ENCODE results near the gene MCU. TPM values are rescaled to one million over a fixed set of nuclear protein-coding genes. Genes with fewer than 3 reads are reported as not detected.
"Not testable (repeated sequence)": the region's sequence is repeated elsewhere in the genome, so short reads cannot be mapped to it uniquely, and the experiment has no call there.

The MCU gene
- total RNA-seq, 2 donors from 2014 or later, result 7.9 to 17.1 TPM

DNA sequence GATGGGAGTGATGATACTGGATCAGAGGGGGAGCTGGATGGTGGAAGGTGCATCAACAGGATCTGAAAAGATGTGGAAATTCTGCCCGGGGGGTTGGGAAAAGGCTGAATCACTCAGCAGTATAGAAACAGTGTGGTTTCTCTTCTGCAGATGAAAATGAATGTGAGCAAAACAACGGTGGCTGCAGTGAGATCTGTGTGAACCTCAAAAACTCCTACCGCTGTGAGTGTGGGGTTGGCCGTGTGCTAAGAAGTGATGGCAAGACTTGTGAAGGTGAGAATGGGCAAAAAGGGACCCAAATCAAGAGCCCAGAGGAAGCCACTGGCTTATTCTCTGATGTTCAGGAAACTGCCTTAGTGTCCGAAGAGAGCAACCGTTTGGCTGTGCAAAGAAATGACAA, 214.5 kb downstream of the MCU start:
- ATAC-seq (no peak), DNase-seq (no peak)
- Histone ChIP-seq H3K4me1 (no peaks in the 10 kb centered on the region), H3K4me3 (no peak overlapping the region), H3K9me3 (no peaks in the 10 kb centered on the region), H3K36me3 (replicated peaks in 1 of 2; ENCODE audit: insufficient read depth in 1 of 2, low read depth in 2 of 2) (no peaks in the 10 kb centered on the region), H3K27me3 (no peaks in the 10 kb centered on the region), H3K27ac (no peak overlapping the region)
- TF ChIP-seq, protein P1, sequence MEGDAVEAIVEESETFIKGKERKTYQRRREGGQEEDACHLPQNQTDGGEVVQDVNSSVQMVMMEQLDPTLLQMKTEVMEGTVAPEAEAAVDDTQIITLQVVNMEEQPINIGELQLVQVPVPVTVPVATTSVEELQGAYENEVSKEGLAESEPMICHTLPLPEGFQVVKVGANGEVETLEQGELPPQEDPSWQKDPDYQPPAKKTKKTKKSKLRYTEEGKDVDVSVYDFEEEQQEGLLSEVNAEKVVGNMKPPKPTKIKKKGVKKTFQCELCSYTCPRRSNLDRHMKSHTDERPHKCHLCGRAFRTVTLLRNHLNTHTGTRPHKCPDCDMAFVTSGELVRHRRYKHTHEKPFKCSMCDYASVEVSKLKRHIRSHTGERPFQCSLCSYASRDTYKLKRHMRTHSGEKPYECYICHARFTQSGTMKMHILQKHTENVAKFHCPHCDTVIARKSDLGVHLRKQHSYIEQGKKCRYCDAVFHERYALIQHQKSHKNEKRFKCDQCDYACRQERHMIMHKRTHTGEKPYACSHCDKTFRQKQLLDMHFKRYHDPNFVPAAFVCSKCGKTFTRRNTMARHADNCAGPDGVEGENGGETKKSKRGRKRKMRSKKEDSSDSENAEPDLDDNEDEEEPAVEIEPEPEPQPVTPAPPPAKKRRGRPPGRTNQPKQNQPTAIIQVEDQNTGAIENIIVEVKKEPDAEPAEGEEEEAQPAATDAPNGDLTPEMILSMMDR (IDR thresholded peaks at IDR 0.05), result no peak
- TF ChIP-seq POLR2A (IDR thresholded peaks at IDR 0.05), result no peak
- WGBS, 2 donors, result 76 to 79% methylated on average over 6 of the region's 6 CpGs
- intact Hi-C loops (cut with DNase I), result no loop called here

DNA sequence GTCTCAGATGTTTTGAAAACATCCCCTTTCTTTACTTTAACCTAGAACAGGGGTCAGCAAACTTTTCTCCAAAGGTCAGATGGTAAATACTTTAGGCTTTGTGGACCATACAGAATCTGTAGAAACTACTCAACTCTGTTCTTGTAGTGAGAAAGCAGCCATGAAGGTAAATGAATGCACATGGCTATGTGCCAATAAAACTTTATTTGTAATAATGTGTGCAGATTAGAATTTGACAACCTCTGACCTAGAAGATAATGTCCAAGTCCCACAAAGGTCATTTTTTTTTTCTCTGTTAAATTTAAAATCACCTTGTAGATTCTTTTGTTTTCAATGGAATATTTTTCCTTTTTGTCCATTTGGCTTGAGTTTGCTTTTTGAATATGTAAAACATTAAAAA, 218.8 kb downstream of the MCU start:
- H3K27me3 ChIP-seq, result no peaks in the 10 kb centered on the region
- H3K4me1 ChIP-seq, result no peaks in the 10 kb centered on the region
- no peaks in the 10 kb centered on the region for H3K36me3 ChIP-seq (replicated peaks in 1 of 2; ENCODE audit: insufficient read depth in 1 of 2, low read depth in 2 of 2)
- no peak for DNase-seq
- intact Hi-C loops (cut with DNase I), result no loop called here
- H3K4me3 ChIP-seq, result no peak overlapping the region
- no peak for ATAC-seq
- TF ChIP-seq POLR2A (IDR thresholded peaks at IDR 0.05), result no peak
- TF ChIP-seq, protein P1 (IDR thresholded peaks at IDR 0.05), result no peak
- no peak overlapping the region for H3K27ac ChIP-seq
- H3K9me3 ChIP-seq, result no peaks in the 10 kb centered on the region

DNA sequence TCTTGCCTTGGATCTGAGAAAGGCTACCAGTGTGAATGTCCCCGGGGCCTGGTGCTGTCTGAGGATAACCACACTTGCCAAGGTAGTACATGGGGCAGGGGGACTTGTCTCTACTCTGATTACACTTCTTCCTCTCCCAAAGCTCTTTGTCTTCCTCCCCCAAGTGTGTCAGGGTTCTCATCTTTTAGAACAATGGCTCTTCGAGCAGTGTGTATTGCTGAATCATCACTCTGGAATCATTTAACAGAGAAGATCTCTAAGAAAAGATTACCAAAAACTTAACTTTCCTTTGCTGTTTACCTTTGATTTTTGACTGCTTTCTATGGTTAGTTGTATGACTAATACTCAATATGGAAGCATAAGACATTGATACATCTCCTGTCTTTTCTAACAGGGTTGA, 219.8 kb downstream of the MCU start:
- Histone ChIP-seq H3K4me3 (no peak overlapping the region), H3K9me3 (no peaks in the 10 kb centered on the region), H3K36me3 (replicated peaks in 1 of 2; ENCODE audit: insufficient read depth in 1 of 2, low read depth in 2 of 2) (no peaks in the 10 kb centered on the region), H3K27me3 (no peaks in the 10 kb centered on the region), H3K4me1 (no peaks in the 10 kb centered on the region), H3K27ac (no peak overlapping the region)
- 92 to 95% methylated on average over 2 of the region's 2 CpGs for WGBS, 2 donors
- intact Hi-C loops (cut with DNase I), result no loop called here
- TF ChIP-seq, protein P1 (IDR thresholded peaks at IDR 0.05), result no peak
- no peak for TF ChIP-seq POLR2A (IDR thresholded peaks at IDR 0.05)
- DNase-seq, result no peak
- ATAC-seq, result no peak

DNA sequence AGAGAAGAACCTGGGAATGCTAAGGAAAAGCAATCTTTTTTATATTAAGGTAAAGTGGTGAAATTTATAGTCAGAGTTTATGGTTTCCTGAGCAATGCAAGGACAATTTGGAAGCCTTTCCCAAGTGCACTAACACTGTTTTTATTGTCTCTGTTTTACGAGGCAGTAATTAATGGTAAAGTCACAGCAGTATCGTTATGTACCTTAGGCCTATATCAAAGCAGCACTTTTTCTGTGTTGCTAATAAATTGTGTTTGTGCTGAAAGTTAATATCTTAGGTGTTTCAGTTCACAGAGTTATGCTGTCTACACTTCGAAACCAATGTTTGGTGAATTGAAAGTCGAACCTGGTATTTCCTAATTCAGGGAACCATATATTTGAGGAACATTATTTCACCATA, 220.8 kb downstream of the MCU start:
- Histone ChIP-seq H3K4me3 (no peak overlapping the region), H3K9me3 (no peaks in the 10 kb centered on the region), H3K27ac (no peak overlapping the region), H3K4me1 (no peaks in the 10 kb centered on the region), H3K27me3 (no peaks in the 10 kb centered on the region), H3K36me3 (replicated peaks in 1 of 2; ENCODE audit: insufficient read depth in 1 of 2, low read depth in 2 of 2) (no peaks in the 10 kb centered on the region)
- WGBS, 2 donors, result 81 to 87% methylated on average over 4 of the region's 4 CpGs
- ATAC-seq (no peak), DNase-seq (no peak)
- intact Hi-C loops (cut with DNase I), result no loop called here
- no peak for TF ChIP-seq POLR2A (IDR thresholded peaks at IDR 0.05)
- TF ChIP-seq, protein P1 (IDR thresholded peaks at IDR 0.05), result no peak

DNA sequence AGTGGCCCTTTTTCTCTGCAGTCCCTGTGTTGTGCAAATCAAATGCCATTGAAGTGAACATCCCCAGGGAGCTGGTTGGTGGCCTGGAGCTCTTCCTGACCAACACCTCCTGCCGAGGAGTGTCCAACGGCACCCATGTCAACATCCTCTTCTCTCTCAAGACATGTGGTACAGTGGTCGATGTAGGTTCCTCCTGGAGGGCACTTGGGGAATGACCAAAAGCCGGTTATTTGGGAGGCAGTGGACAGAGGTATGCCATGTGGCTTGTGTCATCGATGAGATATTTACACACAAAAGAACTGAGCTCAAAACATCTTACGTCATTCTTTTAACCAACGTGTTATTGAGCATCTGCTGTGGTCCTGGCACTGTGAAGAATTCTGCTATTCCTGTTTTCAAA, 221.3 kb downstream of the MCU start:
- intact Hi-C loops (cut with DNase I), result no loop called here
- Histone ChIP-seq H3K4me3 (no peak overlapping the region), H3K4me1 (no peaks in the 10 kb centered on the region), H3K27ac (no peak overlapping the region), H3K36me3 (replicated peaks in 1 of 2; ENCODE audit: insufficient read depth in 1 of 2, low read depth in 2 of 2) (no peaks in the 10 kb centered on the region), H3K27me3 (no peaks in the 10 kb centered on the region), H3K9me3 (no peaks in the 10 kb centered on the region)
- TF ChIP-seq, protein P1 (IDR thresholded peaks at IDR 0.05), result no peak
- TF ChIP-seq POLR2A (IDR thresholded peaks at IDR 0.05), result no peak
- no peak for ATAC-seq
- 68 to 75% methylated on average over 7 of the region's 7 CpGs for WGBS, 2 donors
- DNase-seq, result no peak

DNA sequence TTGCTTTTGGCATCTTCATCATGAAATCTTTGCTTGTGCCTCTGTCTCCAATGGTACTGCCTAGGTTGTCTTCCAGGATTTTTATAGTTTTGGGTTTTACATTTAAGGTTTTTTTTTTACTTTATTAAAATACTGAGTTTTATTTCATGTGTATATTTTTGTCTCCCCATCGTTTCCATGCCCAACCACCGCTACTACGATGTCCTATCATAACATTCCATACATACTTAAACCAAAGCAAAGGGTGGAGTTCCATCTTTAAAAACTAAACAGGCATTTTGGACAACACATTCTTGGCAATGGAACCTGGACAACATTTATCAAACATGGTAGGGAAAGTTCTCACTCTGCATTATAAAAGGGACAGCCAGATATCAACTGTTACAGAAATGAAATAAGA, 225.3 kb downstream of the MCU start:
- intact Hi-C loops (cut with DNase I); H3K27ac ChIP-seq; H3K27me3 ChIP-seq; H3K4me3 ChIP-seq; ATAC-seq; H3K9me3 ChIP-seq; DNase-seq; H3K36me3 ChIP-seq (replicated peaks in 1 of 2; ENCODE audit: insufficient read depth in 1 of 2, low read depth in 2 of 2); H3K4me1 ChIP-seq: not testable (repeated sequence)
- WGBS, 2 donors, result 62 to 70% methylated on average over 3 of the region's 3 CpGs

DNA sequence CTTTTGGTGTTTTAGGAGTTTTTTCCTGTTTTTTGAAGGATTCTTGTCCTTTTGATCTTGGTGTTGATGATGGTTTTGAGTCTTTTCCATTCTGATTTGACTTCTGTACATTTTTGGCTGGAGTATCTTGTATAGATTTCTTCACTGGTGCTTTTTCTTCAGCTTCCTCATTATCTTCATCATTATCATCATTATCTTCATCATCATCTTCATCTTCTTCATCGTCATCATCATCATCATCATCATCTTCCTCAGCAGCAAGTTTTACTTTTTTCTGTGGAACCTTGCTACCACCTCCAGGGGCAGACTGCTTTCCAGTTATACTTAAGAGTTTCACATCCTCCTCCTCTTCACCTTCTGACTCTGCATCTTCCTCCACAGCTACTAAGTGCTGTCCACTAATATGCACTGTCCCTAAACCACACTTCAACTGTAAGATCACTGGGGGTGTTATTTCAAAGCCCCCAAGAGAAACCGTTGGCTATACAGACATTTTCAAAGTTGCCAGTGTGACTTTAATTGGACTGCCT, 225.9 kb downstream of the MCU start:
- DNase-seq; intact Hi-C loops (cut with DNase I); H3K4me1 ChIP-seq; H3K27ac ChIP-seq; ATAC-seq; H3K4me3 ChIP-seq; H3K36me3 ChIP-seq (replicated peaks in 1 of 2; ENCODE audit: insufficient read depth in 1 of 2, low read depth in 2 of 2); H3K9me3 ChIP-seq; H3K27me3 ChIP-seq: not testable (repeated sequence)
- WGBS, 2 donors, result 45% methylated on average over 2 of the region's 2 CpGs

Data from body of pancreas (tissue), 4 donors.